Mesenchymal stem cell (in vitro differentiated cells and primary cell): ENCODE results near the gene CACNA1C.

Experiments used
- DNase-seq: peaks from one replicate; pipeline ENCODE4 v3.0.0-alpha.2; 2013
- H2AFZ ChIP-seq: one replicate; pipeline ENCODE4 v1.6.1; 2013; ENCODE audit warnings: low read depth, mild to moderate bottlenecking, control low read depth, inconsistent platforms, low read length, moderate library complexity
- H2AK5ac ChIP-seq: 2 replicates; pipeline ENCODE4 v1.6.1; 2013; ENCODE audit warnings: low read length, moderate library complexity, mild to moderate bottlenecking, inconsistent platforms; ENCODE audit not compliant: severe bottlenecking
- H2BK120ac ChIP-seq: one replicate; pipeline ENCODE4 v1.6.1; 2013; ENCODE audit warnings: low read depth, mild to moderate bottlenecking, inconsistent platforms, low read length, moderate library complexity
- H2BK12ac ChIP-seq, 2 experiments: one replicate each; pipeline ENCODE4 v1.6.1; 2013; ENCODE audit warnings: inconsistent platforms in 2 of 2, low read length in 2 of 2, mild to moderate bottlenecking in 2 of 2, moderate library complexity in 2 of 2, control low read depth in 1 of 2
- H2BK15ac ChIP-seq: one replicate; pipeline ENCODE4 v1.6.1; 2013; ENCODE audit warnings: mild to moderate bottlenecking, low read depth, inconsistent platforms; ENCODE audit not compliant: poor library complexity, severe bottlenecking
- H2BK5ac ChIP-seq: 2 replicates; pipeline ENCODE4 v1.6.1; 2013; ENCODE audit warnings: low read depth, mild to moderate bottlenecking, low read length, control low read depth, inconsistent platforms; ENCODE audit not compliant: poor library complexity, severe bottlenecking
- H3K14ac ChIP-seq, 2 experiments: one replicate each; pipeline ENCODE4 v1.6.1; 2013; ENCODE audit warnings: inconsistent platforms in 2 of 2, low read length in 2 of 2, control low read depth in 1 of 2, mild to moderate bottlenecking in 1 of 2, moderate library complexity in 1 of 2
- H3K18ac ChIP-seq, 2 experiments: one replicate each; pipeline ENCODE4 v1.6.1; 2013; ENCODE audit warnings: inconsistent platforms in 2 of 2, low read length in 2 of 2, control low read depth in 1 of 2, low read depth in 1 of 2, mild to moderate bottlenecking in 1 of 2
- H3K23ac ChIP-seq, 2 experiments: one replicate each; pipeline ENCODE4 v1.6.1; 2013; ENCODE audit warnings: inconsistent platforms in 2 of 2, low read length in 2 of 2, mild to moderate bottlenecking in 2 of 2, moderate library complexity in 2 of 2, control low read depth in 1 of 2
- H3K27ac ChIP-seq: 2 replicates; pipeline ENCODE4 v1.5.1; 2013; ENCODE audit warnings: mild to moderate bottlenecking, moderate library complexity, low read length, control low read depth, inconsistent platforms; ENCODE audit not compliant: poor library complexity, severe bottlenecking
- H3K27me3 ChIP-seq, 2 experiments: 2 replicates each; pipeline versions ENCODE4 v1.6.1 to v1.7.0; 2013; ENCODE audit warnings: low read length in 2 of 2, mild to moderate bottlenecking in 2 of 2, moderate library complexity in 2 of 2, control low read depth in 1 of 2, inconsistent platforms in 1 of 2; ENCODE audit not compliant: control insufficient read depth in 1 of 2, insufficient read depth in 1 of 2
- H3K36me3 ChIP-seq, 2 experiments: 2 replicates each; pipeline versions ENCODE4 v1.6.1 to v1.7.0; 2013; ENCODE audit warnings: low read length in 2 of 2, control low read depth in 1 of 2, inconsistent platforms in 1 of 2, low read depth in 1 of 2, mild to moderate bottlenecking in 1 of 2; ENCODE audit not compliant: insufficient read depth in 2 of 2, control insufficient read depth in 1 of 2
- H3K4ac ChIP-seq, 2 experiments: one replicate each; pipeline ENCODE4 v1.6.1; 2013; ENCODE audit warnings: inconsistent platforms in 2 of 2, low read length in 2 of 2, mild to moderate bottlenecking in 2 of 2, moderate library complexity in 2 of 2, control low read depth in 1 of 2, low read depth in 1 of 2
- H3K4me1 ChIP-seq: 2 replicates; pipeline ENCODE4 v1.6.1; 2013; ENCODE audit warnings: low read depth, low read length, control low read depth; ENCODE audit not compliant: control insufficient read depth, insufficient read depth
- H3K4me2 ChIP-seq: 2 replicates; pipeline ENCODE4 v1.6.1; 2013; ENCODE audit warnings: low read length, mild to moderate bottlenecking, inconsistent platforms; ENCODE audit not compliant: poor library complexity, severe bottlenecking
- H3K4me3 ChIP-seq, 2 experiments: 2 replicates each; pipeline versions ENCODE4 v1.5.1 to v1.7.0; 2013; ENCODE audit warnings: low read length in 2 of 2, mild to moderate bottlenecking in 2 of 2, control low read depth in 1 of 2, low read depth in 1 of 2; ENCODE audit not compliant: insufficient read depth in 1 of 2
- H3K79me1 ChIP-seq: replicated peaks from 2 replicates; pipeline ENCODE4 v1.6.1; 2013; ENCODE audit warnings: mild to moderate bottlenecking, control low read depth, low read length, inconsistent platforms; ENCODE audit not compliant: poor library complexity, severe bottlenecking
- H3K9ac ChIP-seq: 2 replicates; pipeline ENCODE4 v1.7.0; 2013; ENCODE audit warnings: mild to moderate bottlenecking, low read length, moderate library complexity
- H3K9me3 ChIP-seq: 2 replicates; pipeline ENCODE4 v1.7.0; 2013; ENCODE audit warnings: mild to moderate bottlenecking, low read length; ENCODE audit not compliant: control insufficient read depth
- H4K8ac ChIP-seq: one replicate; pipeline ENCODE4 v1.6.1; 2013; ENCODE audit warnings: inconsistent platforms, mild to moderate bottlenecking, low read length, moderate library complexity
- H4K91ac ChIP-seq: one replicate; pipeline ENCODE4 v1.6.1; 2013; ENCODE audit warnings: mild to moderate bottlenecking, low read length, inconsistent platforms
- WGBS: methylation state at CpG from one replicate; pipeline ENCODE4 v1.1.7; 2013; ENCODE audit warnings: mixed read lengths; 5-methylcytosine and 5-hydroxymethylcytosine counted together

Gene CACNA1C

GRCh38 chr12:2457215-2457932 is 404.6 kb downstream of the CACNA1C start:
- no peaks in the 10 kb centered on the region for H3K27me3 ChIP-seq
- H2BK5ac ChIP-seq, result no peak overlapping the region
- no peaks in the 10 kb centered on the region for H3K9me3 ChIP-seq
- no peak overlapping the region for H3K18ac ChIP-seq
- no peak overlapping the region for H3K14ac ChIP-seq
- H3K79me1 ChIP-seq, result no peaks in the 10 kb centered on the region
- H3K4me3 ChIP-seq, result no peak overlapping the region
- H3K36me3 ChIP-seq, result peaks cover 4 to 48% of the 10 kb centered on the region in 2 experiments
- H2AK5ac ChIP-seq, result no peak overlapping the region
- no peak overlapping the region for H3K23ac ChIP-seq
- no peak overlapping the region for H3K4me2 ChIP-seq
- no peak overlapping the region for H2AFZ ChIP-seq
- H3K4ac ChIP-seq, result no peak overlapping the region
- no peak overlapping the region for H3K27ac ChIP-seq
- H2BK15ac ChIP-seq, result no peak overlapping the region
- H4K8ac ChIP-seq, result no peak overlapping the region
- H4K91ac ChIP-seq, result no peak overlapping the region
- no peaks in the 10 kb centered on the region for H3K4me1 ChIP-seq
- no peak overlapping the region for H2BK12ac ChIP-seq
- no peak overlapping the region for H3K9ac ChIP-seq
- WGBS, result 93% methylated on average over 22 of the region's 23 CpGs
- no peak for DNase-seq
- H2BK120ac ChIP-seq, result no peak overlapping the region

- no peak overlapping the region for H3K9ac ChIP-seq
- no peak overlapping the region for H3K23ac ChIP-seq
- H4K91ac ChIP-seq, result no peak overlapping the region
- peaks cover 4 to 51% of the 10 kb centered on the region in 2 experiments for H3K36me3 ChIP-seq
- no peak overlapping the region for H3K27ac ChIP-seq
- H2BK120ac ChIP-seq, result no peak overlapping the region
- H3K79me1 ChIP-seq, result no peaks in the 10 kb centered on the region
- H3K4me2 ChIP-seq, result no peak overlapping the region
- no peak for DNase-seq
- H3K4me1 ChIP-seq, result no peaks in the 10 kb centered on the region
- H3K14ac ChIP-seq, result no peak overlapping the region
- H3K4me3 ChIP-seq, result no peak overlapping the region
- no peak overlapping the region for H2BK5ac ChIP-seq
- no peak overlapping the region for H2AFZ ChIP-seq
- no peak overlapping the region for H2BK12ac ChIP-seq
- H3K27me3 ChIP-seq, result no peaks in the 10 kb centered on the region
- H3K18ac ChIP-seq, result no peak overlapping the region
- H3K4ac ChIP-seq, result no peak overlapping the region
- 90% methylated on average over 4 of the region's 4 CpGs for WGBS
- H4K8ac ChIP-seq, result no peak overlapping the region
- no peak overlapping the region for H2AK5ac ChIP-seq
- H2BK15ac ChIP-seq, result no peak overlapping the region
- H3K9me3 ChIP-seq, result no peaks in the 10 kb centered on the region
These were observed 405.2 kb downstream of the CACNA1C start for GRCh38 chr12:2457933-2458414.

- Histone ChIP-seq H3K9me3 (no peaks in the 10 kb centered on the region), H4K8ac (no peak overlapping the region), H3K4me3 (no peak overlapping the region), H3K79me1 (no peaks in the 10 kb centered on the region), H2AFZ (no peak overlapping the region), H3K14ac (no peak overlapping the region), H4K91ac (no peak overlapping the region), H2AK5ac (no peak overlapping the region), H2BK15ac (no peak overlapping the region), H3K9ac (no peak overlapping the region), H2BK120ac (no peak overlapping the region), H2BK5ac (no peak overlapping the region), H3K4ac (no peak overlapping the region), H3K36me3 (peaks cover 4 to 65% of the 10 kb centered on the region in 2 experiments), H2BK12ac (no peak overlapping the region), H3K27me3 (no peaks in the 10 kb centered on the region), H3K4me1 (no peaks in the 10 kb centered on the region), H3K27ac (no peak overlapping the region), H3K4me2 (no peak overlapping the region), H3K18ac (no peak overlapping the region), H3K23ac (no peak overlapping the region)
- WGBS, result 86% methylated on average over 10 of the region's 10 CpGs
- DNase-seq, result no peak
These were observed 407.4 kb downstream of the CACNA1C start for GRCh38 chr12:2460051-2460670.

- no peak overlapping the region for H4K8ac ChIP-seq
- H3K9me3 ChIP-seq, result no peaks in the 10 kb centered on the region
- no peak overlapping the region for H3K9ac ChIP-seq
- no peak overlapping the region for H3K4ac ChIP-seq
- no peak overlapping the region for H2AK5ac ChIP-seq
- peaks cover 4 to 68% of the 10 kb centered on the region in 2 experiments for H3K36me3 ChIP-seq
- no peak overlapping the region for H2AFZ ChIP-seq
- H4K91ac ChIP-seq, result no peak overlapping the region
- H3K23ac ChIP-seq, result no peak overlapping the region
- H3K27ac ChIP-seq, result no peak overlapping the region
- no peak overlapping the region for H3K4me2 ChIP-seq
- H2BK12ac ChIP-seq, result no peak overlapping the region
- H3K27me3 ChIP-seq, result peaks cover 0 to 8% of the 10 kb centered on the region in 2 experiments
- no peak overlapping the region for H2BK5ac ChIP-seq
- no peak overlapping the region for H3K4me3 ChIP-seq
- H3K14ac ChIP-seq, result no peak overlapping the region
- WGBS, result 90% methylated on average over 4 of the region's 4 CpGs
- DNase-seq, result no peak
- H3K18ac ChIP-seq, result no peak overlapping the region
- no peak overlapping the region for H2BK15ac ChIP-seq
- H2BK120ac ChIP-seq, result no peak overlapping the region
- no peaks in the 10 kb centered on the region for H3K4me1 ChIP-seq
- no peaks in the 10 kb centered on the region for H3K79me1 ChIP-seq
These were observed 408.3 kb downstream of the CACNA1C start for GRCh38 chr12:2461046-2461445.
